Endometrial microvascular endothelial cells (primary cell): Measurements from ENCODE around the gene USP13. TPM values are rescaled to one million over a fixed set of nuclear protein-coding genes. Genes with fewer than 3 reads are reported as not detected.
"Not testable (repeated sequence)": the region's sequence is repeated elsewhere in the genome, so short reads cannot be mapped to it uniquely, and the experiment has no call there.

Experiments
- in situ Hi-C: cut with HindIII; loops from 2 replicates; pipeline ENCODE4 v1.10.0; 2017; ENCODE audit warnings: low sequenced_read_pairs, low pct_unique_long_range_greater_than_20kb; ENCODE audit errors: inconsistent ontology term
- total RNA-seq: library from RNA; depleted of rRNA; stranded (reverse); fragments of >200 nt; gene quantifications from one replicate; pipeline ENCODE4 v1.2.3, GENCODE V29; 2015; ENCODE audit errors: inconsistent ontology term

The USP13 gene
- total RNA-seq: 18.7 TPM

- in situ Hi-C loops: no loop called here
These were observed at the start of gene USP13 for GRCh38 chr3:179652447-179653095. USP13 (plus strand) TSS chr3:179653040; CDS start chr3:179653226, 186 bp downstream.

- in situ Hi-C loops: no loop called here
These were observed 49.5 kb upstream of the USP13 start for GRCh38 chr3:179603321-179603720.

GRCh38 chr3:179603831-179604230 lies 49.0 kb upstream of the USP13 start:
- in situ Hi-C loops: no loop called here

- in situ Hi-C loops: no loop called here
These were observed 48.3 kb upstream of the USP13 start, which contains the start of the genes MRPL47 and NDUFB5 for GRCh38 chr3:179604321-179605078. MRPL47 (minus strand) TSS chr3:179604638; CDS start chr3:179604624, 14 bp downstream. NDUFB5 (plus strand) TSS chr3:179604794; CDS start chr3:179604816, 22 bp downstream.

GRCh38 chr3:179606534-179607085 lies 46.2 kb upstream of the USP13 start:
- in situ Hi-C loops: no loop called here

- in situ Hi-C loops: no loop called here
These were observed 43.7 kb upstream of the USP13 start for GRCh38 chr3:179608931-179609720.

GRCh38 chr3:179610066-179610465 lies 42.8 kb upstream of the USP13 start:
- in situ Hi-C loops: no loop called here

- in situ Hi-C loops: no loop called here
These were observed 39.0 kb upstream of the USP13 start for GRCh38 chr3:179613807-179614206.

GRCh38 chr3:179615458-179616173 lies 37.2 kb upstream of the USP13 start:
- in situ Hi-C loops: no loop called here

GRCh38 chr3:179622023-179622422 lies 30.8 kb upstream of the USP13 start:
- in situ Hi-C loops: no loop called here

- in situ Hi-C loops: no loop called here
These were observed 28.4 kb upstream of the USP13 start for GRCh38 chr3:179624451-179624850.

- in situ Hi-C loops: no loop called here
These were observed 21.9 kb upstream of the USP13 start for GRCh38 chr3:179630753-179631451.

GRCh38 chr3:179640469-179640868 lies 12.4 kb upstream of the USP13 start:
- in situ Hi-C loops: no loop called here

GRCh38 chr3:179642871-179643270 lies 10.0 kb upstream of the USP13 start:
- in situ Hi-C loops: no loop called here

GRCh38 chr3:179643837-179644236 lies 9.0 kb upstream of the USP13 start:
- in situ Hi-C loops: not testable (repeated sequence)

- in situ Hi-C loops: no loop called here
These were observed 6.7 kb upstream of the USP13 start for GRCh38 chr3:179646177-179646576.

GRCh38 chr3:179651687-179652446 lies 973 bp upstream of the USP13 start:
- in situ Hi-C loops: no loop called here
